ENCODE results near the gene MFRP.

The MFRP gene

GRCh38 chr11:119316729-119317591 is 29.5 kb downstream of the MFRP start, which contains the start of gene MCAM:
Gene MCAM (minus strand): TSS chr11:119317130. CDS start chr11:119317101, 29 bp downstream.
- DNase-seq: peak; percentile 80

GRCh38 chr11:119316016-119316728 is 30.3 kb downstream of the MFRP start:
- peak; percentile 91 for DNase-seq

GRCh38 chr11:119315131-119316015 is 31.1 kb downstream of the MFRP start:
- peak; percentile 90 for DNase-seq

- DNase-seq: no peak
Measured at GRCh38 chr11:119314726-119315125, 31.8 kb downstream of the MFRP start.

GRCh38 chr11:119310682-119311052 is 35.8 kb downstream of the MFRP start:
- DNase-seq: no peak

- DNase-seq: no peak
Measured at GRCh38 chr11:119309953-119310681, 36.4 kb downstream of the MFRP start.

GRCh38 chr11:119309411-119309810 is 37.1 kb downstream of the MFRP start:
- DNase-seq: no peak

GRCh38 chr11:119307974-119308373 is 38.5 kb downstream of the MFRP start:
- DNase-seq: no peak

GRCh38 chr11:119307219-119307618 is 39.3 kb downstream of the MFRP start:
- DNase-seq: peak; percentile 50

GRCh38 chr11:119306373-119306890 is 40.1 kb downstream of the MFRP start:
- DNase-seq: no peak

- no peak for DNase-seq
Measured at GRCh38 chr11:119305556-119306372, 40.7 kb downstream of the MFRP start.

GRCh38 chr11:119303227-119303718 is 43.2 kb downstream of the MFRP start:
- DNase-seq: no peak

- peak; percentile 47 for DNase-seq
Measured at GRCh38 chr11:119300198-119300964, 46.1 kb downstream of the MFRP start.

GRCh38 chr11:119299416-119299815 is 47.1 kb downstream of the MFRP start:
- DNase-seq: no peak

GRCh38 chr11:119298726-119299125 is 47.8 kb downstream of the MFRP start:
- no peak for DNase-seq

GRCh38 chr11:119297938-119298337 is 48.6 kb downstream of the MFRP start:
- no peak for DNase-seq

- DNase-seq: no peak
Measured at GRCh38 chr11:119295178-119295577, 51.3 kb downstream of the MFRP start.

GRCh38 chr11:119293461-119293860 is 53.0 kb downstream of the MFRP start:
- DNase-seq: no peak

- no peak for DNase-seq
Measured at GRCh38 chr11:119290894-119291497, 55.5 kb downstream of the MFRP start.
